SK-N-SH (cell line): ENCODE measurements around the gene DCTN3.

ENCODE experiments used
- CHD2 ChIP-seq: fragments of 150-350 bp; IDR thresholded peaks from 2 replicates; pipeline ENCODE4 v1.6.1; 2018; ENCODE audit warnings: low read length; ENCODE audit not compliant: partially characterized antibody
- POLR2AphosphoS5 ChIP-seq: IDR thresholded peaks from 2 replicates; pipeline ENCODE4 v1.6.1; 2012; ENCODE audit warnings: low read depth, low read length
- SMC3 ChIP-seq: IDR thresholded peaks from 2 replicates; pipeline ENCODE4 v1.6.1; 2012; ENCODE audit warnings: low read depth, low read length, improper control_type of control experiment
- TF ChIP-seq, protein P1 (sequence below): fragments of 200-600 bp; sonication (generic); IDR thresholded peaks from 2 replicates; pipeline ENCODE4 v1.6.1; 2017; ENCODE audit warnings: antibody characterized with exemption, mild to moderate bottlenecking, moderate library complexity
- TF ChIP-seq, protein P2 (sequence below): IDR thresholded peaks from 2 replicates; pipeline ENCODE4 v1.6.1; 2012; ENCODE audit warnings: mild to moderate bottlenecking, low read depth, low read length, moderate library complexity
- TF ChIP-seq, protein P3 (sequence below): IDR thresholded peaks from 2 replicates; pipeline ENCODE4; 2012

DNA sequence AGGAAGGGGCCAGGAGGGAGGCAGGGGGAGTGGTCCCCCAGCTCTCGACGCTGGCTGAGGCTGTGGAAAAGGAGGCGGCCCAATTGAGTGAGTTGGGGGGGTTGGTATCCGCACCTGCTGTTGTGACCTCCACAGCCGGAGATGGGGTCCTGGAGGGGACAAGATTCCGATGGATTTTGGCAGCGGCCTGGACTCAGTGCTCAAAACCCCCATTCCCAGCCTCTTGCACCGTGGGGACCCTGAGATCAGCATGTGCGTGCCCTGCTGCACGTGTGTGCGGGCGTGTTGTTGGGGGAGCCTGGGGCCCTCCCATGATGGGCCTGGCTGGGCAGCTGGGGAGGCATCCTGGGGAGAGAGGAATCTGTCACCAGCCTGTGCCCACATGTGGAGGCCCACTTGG is 45.7 kb downstream of the DCTN3 start:
- no peak for TF ChIP-seq POLR2AphosphoS5
- TF ChIP-seq, protein P1, sequence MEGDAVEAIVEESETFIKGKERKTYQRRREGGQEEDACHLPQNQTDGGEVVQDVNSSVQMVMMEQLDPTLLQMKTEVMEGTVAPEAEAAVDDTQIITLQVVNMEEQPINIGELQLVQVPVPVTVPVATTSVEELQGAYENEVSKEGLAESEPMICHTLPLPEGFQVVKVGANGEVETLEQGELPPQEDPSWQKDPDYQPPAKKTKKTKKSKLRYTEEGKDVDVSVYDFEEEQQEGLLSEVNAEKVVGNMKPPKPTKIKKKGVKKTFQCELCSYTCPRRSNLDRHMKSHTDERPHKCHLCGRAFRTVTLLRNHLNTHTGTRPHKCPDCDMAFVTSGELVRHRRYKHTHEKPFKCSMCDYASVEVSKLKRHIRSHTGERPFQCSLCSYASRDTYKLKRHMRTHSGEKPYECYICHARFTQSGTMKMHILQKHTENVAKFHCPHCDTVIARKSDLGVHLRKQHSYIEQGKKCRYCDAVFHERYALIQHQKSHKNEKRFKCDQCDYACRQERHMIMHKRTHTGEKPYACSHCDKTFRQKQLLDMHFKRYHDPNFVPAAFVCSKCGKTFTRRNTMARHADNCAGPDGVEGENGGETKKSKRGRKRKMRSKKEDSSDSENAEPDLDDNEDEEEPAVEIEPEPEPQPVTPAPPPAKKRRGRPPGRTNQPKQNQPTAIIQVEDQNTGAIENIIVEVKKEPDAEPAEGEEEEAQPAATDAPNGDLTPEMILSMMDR = no peak
- TF ChIP-seq, protein P2, sequence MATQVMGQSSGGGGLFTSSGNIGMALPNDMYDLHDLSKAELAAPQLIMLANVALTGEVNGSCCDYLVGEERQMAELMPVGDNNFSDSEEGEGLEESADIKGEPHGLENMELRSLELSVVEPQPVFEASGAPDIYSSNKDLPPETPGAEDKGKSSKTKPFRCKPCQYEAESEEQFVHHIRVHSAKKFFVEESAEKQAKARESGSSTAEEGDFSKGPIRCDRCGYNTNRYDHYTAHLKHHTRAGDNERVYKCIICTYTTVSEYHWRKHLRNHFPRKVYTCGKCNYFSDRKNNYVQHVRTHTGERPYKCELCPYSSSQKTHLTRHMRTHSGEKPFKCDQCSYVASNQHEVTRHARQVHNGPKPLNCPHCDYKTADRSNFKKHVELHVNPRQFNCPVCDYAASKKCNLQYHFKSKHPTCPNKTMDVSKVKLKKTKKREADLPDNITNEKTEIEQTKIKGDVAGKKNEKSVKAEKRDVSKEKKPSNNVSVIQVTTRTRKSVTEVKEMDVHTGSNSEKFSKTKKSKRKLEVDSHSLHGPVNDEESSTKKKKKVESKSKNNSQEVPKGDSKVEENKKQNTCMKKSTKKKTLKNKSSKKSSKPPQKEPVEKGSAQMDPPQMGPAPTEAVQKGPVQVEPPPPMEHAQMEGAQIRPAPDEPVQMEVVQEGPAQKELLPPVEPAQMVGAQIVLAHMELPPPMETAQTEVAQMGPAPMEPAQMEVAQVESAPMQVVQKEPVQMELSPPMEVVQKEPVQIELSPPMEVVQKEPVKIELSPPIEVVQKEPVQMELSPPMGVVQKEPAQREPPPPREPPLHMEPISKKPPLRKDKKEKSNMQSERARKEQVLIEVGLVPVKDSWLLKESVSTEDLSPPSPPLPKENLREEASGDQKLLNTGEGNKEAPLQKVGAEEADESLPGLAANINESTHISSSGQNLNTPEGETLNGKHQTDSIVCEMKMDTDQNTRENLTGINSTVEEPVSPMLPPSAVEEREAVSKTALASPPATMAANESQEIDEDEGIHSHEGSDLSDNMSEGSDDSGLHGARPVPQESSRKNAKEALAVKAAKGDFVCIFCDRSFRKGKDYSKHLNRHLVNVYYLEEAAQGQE = no peak
- TF ChIP-seq SMC3 = no peak
- TF ChIP-seq, protein P3, sequence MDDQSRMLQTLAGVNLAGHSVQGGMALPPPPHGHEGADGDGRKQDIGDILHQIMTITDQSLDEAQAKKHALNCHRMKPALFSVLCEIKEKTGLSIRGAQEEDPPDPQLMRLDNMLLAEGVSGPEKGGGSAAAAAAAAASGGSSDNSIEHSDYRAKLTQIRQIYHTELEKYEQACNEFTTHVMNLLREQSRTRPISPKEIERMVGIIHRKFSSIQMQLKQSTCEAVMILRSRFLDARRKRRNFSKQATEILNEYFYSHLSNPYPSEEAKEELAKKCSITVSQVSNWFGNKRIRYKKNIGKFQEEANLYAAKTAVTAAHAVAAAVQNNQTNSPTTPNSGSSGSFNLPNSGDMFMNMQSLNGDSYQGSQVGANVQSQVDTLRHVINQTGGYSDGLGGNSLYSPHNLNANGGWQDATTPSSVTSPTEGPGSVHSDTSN = no peak
- TF ChIP-seq CHD2 = no peak
